SJCRH30 (cell line): ENCODE results near the gene LIX1. TPM values are rescaled to one million over a fixed set of nuclear protein-coding genes. Genes with fewer than 3 reads are reported as not detected.

Source experiments
- DNase-seq, 2 experiments: peaks; one replicate each; pipeline ENCODE4 v3.0.0-alpha.2; 2015 to 2020
- H3K27ac ChIP-seq: fragments of 250-450 bp; sonication (Bioruptor Pico); 2 replicates; pipeline ENCODE4 v1.5.1; 2020; ENCODE audit warnings: mild to moderate bottlenecking, moderate library complexity
- H3K27me3 ChIP-seq: fragments of 250-450 bp; sonication (Bioruptor Pico); 2 replicates; pipeline ENCODE4 v1.5.1; 2020; ENCODE audit warnings: mild to moderate bottlenecking, moderate library complexity
- H3K36me3 ChIP-seq: fragments of 250-450 bp; sonication (Bioruptor Pico); 2 replicates; pipeline ENCODE4 v1.5.1; 2020; ENCODE audit warnings: mild to moderate bottlenecking, moderate library complexity
- H3K4me1 ChIP-seq: fragments of 250-450 bp; sonication (Bioruptor Pico); 2 replicates; pipeline ENCODE4 v1.5.1; 2020; ENCODE audit warnings: mild to moderate bottlenecking, moderate library complexity
- H3K4me3 ChIP-seq: fragments of 250-450 bp; sonication (Bioruptor Pico); 2 replicates; pipeline ENCODE4 v1.5.1; 2020; ENCODE audit warnings: mild to moderate bottlenecking, moderate library complexity
- H3K9me3 ChIP-seq: fragments of 250-450 bp; sonication (Bioruptor Pico); replicated peaks from 2 replicates; pipeline ENCODE4 v1.5.1; 2020; ENCODE audit warnings: mild to moderate bottlenecking, moderate library complexity
- total RNA-seq: library from RNA; depleted of rRNA; stranded (reverse); fragments of >200 nt; shearing (Covaris generic); gene quantifications from 2 replicates; pipeline ENCODE4 v1.2.3, GENCODE V29; 2014

The LIX1 gene
- total RNA-seq, 1 experiment from 2014 or later = 0.04 TPM

- DNase-seq = peak; percentile 48 to 64
- no peaks in the 10 kb centered on the region for H3K36me3 ChIP-seq
- H3K4me3 ChIP-seq = peak overlapping the region; percentile 17
- H3K27me3 ChIP-seq = no peaks in the 10 kb centered on the region
- H3K27ac ChIP-seq = no peak overlapping the region; the same call in 1 of the 2 replicates
- 0 out of 2 replicates have a peak, but pooled peaks cover 4% of the 10 kb centered on the region for H3K4me1 ChIP-seq
- no peaks in the 10 kb centered on the region for H3K9me3 ChIP-seq
Measured at GRCh38 chr5:97102010-97102470, 40.4 kb downstream of the LIX1 start.

GRCh38 chr5:97101189-97101910 lies 41.1 kb downstream of the LIX1 start:
- DNase-seq = peak in 1 of 2 experiments; percentile 36
- H3K9me3 ChIP-seq = no peaks in the 10 kb centered on the region
- no peaks in the 10 kb centered on the region for H3K27me3 ChIP-seq
- peak overlapping the region; percentile 3; the same call in 1 of the 2 replicates for H3K27ac ChIP-seq
- H3K36me3 ChIP-seq = no peaks in the 10 kb centered on the region
- H3K4me1 ChIP-seq = 0 out of 2 replicates have a peak, but pooled peaks cover 4% of the 10 kb centered on the region
- H3K4me3 ChIP-seq = peak overlapping the region; percentile 17

GRCh38 chr5:97100476-97100875 lies 41.9 kb downstream of the LIX1 start:
- H3K4me1 ChIP-seq = 0 out of 2 replicates have a peak, but pooled peaks cover 4% of the 10 kb centered on the region
- H3K27ac ChIP-seq = no peak overlapping the region
- no peak overlapping the region for H3K4me3 ChIP-seq
- H3K36me3 ChIP-seq = no peaks in the 10 kb centered on the region
- H3K27me3 ChIP-seq = no peaks in the 10 kb centered on the region
- H3K9me3 ChIP-seq = no peaks in the 10 kb centered on the region
- DNase-seq = peak in 1 of 2 experiments; percentile 15

- no peak for DNase-seq
- Histone ChIP-seq H3K27me3 (no peaks in the 10 kb centered on the region), H3K27ac (no peak overlapping the region), H3K36me3 (no peaks in the 10 kb centered on the region), H3K9me3 (no peaks in the 10 kb centered on the region), H3K4me3 (no peak overlapping the region), H3K4me1 (0 out of 2 replicates have a peak, but pooled peaks cover 4% of the 10 kb centered on the region)
Measured at GRCh38 chr5:97098922-97099321, 43.5 kb downstream of the LIX1 start.

- Histone ChIP-seq H3K27me3 (no peaks in the 10 kb centered on the region), H3K27ac (no peak overlapping the region), H3K4me3 (no peak overlapping the region), H3K36me3 (no peaks in the 10 kb centered on the region), H3K4me1 (0 out of 2 replicates have a peak, but pooled peaks cover 3% of the 10 kb centered on the region), H3K9me3 (no peaks in the 10 kb centered on the region)
- no peak for DNase-seq
Measured at GRCh38 chr5:97097326-97098230, 44.8 kb downstream of the LIX1 start.

- H3K27ac ChIP-seq = no peak overlapping the region
- no peaks in the 10 kb centered on the region for H3K4me1 ChIP-seq
- H3K9me3 ChIP-seq = no peaks in the 10 kb centered on the region
- no peaks in the 10 kb centered on the region for H3K36me3 ChIP-seq
- no peak for DNase-seq
- no peak overlapping the region for H3K4me3 ChIP-seq
- H3K27me3 ChIP-seq = no peaks in the 10 kb centered on the region
Measured at GRCh38 chr5:97096846-97097245, 45.6 kb downstream of the LIX1 start.

GRCh38 chr5:97096191-97096590 lies 46.2 kb downstream of the LIX1 start:
- no peak for DNase-seq
- Histone ChIP-seq H3K9me3 (no peaks in the 10 kb centered on the region), H3K4me1 (no peaks in the 10 kb centered on the region), H3K27me3 (no peaks in the 10 kb centered on the region), H3K4me3 (no peak overlapping the region), H3K27ac (no peak overlapping the region), H3K36me3 (no peaks in the 10 kb centered on the region)

- H3K27ac ChIP-seq = no peak overlapping the region
- no peaks in the 10 kb centered on the region; the same call in 1 of the 2 replicates for H3K27me3 ChIP-seq
- no peaks in the 10 kb centered on the region for H3K9me3 ChIP-seq
- H3K36me3 ChIP-seq = no peaks in the 10 kb centered on the region
- no peaks in the 10 kb centered on the region for H3K4me1 ChIP-seq
- no peak for DNase-seq
- H3K4me3 ChIP-seq = no peak overlapping the region
Measured at GRCh38 chr5:97095318-97095732, 47.1 kb downstream of the LIX1 start.

- H3K27me3 ChIP-seq = no peaks in the 10 kb centered on the region; the same call in 1 of the 2 replicates
- no peak overlapping the region for H3K4me3 ChIP-seq
- DNase-seq = no peak
- no peaks in the 10 kb centered on the region for H3K4me1 ChIP-seq
- H3K36me3 ChIP-seq = no peaks in the 10 kb centered on the region
- no peak overlapping the region for H3K27ac ChIP-seq
- H3K9me3 ChIP-seq = no peaks in the 10 kb centered on the region
Measured at GRCh38 chr5:97094579-97095317, 47.7 kb downstream of the LIX1 start.

- DNase-seq = no peak
- no peak overlapping the region for H3K4me3 ChIP-seq
- no peaks in the 10 kb centered on the region for H3K9me3 ChIP-seq
- H3K27me3 ChIP-seq = no peaks in the 10 kb centered on the region; the same call in 1 of the 2 replicates
- no peaks in the 10 kb centered on the region for H3K36me3 ChIP-seq
- H3K27ac ChIP-seq = no peak overlapping the region
- H3K4me1 ChIP-seq = no peaks in the 10 kb centered on the region
Measured at GRCh38 chr5:97093193-97093592, 49.2 kb downstream of the LIX1 start.

- Histone ChIP-seq H3K9me3 (no peaks in the 10 kb centered on the region), H3K4me1 (no peaks in the 10 kb centered on the region), H3K27ac (no peak overlapping the region), H3K36me3 (no peaks in the 10 kb centered on the region), H3K27me3 (no peaks in the 10 kb centered on the region; the same call in 1 of the 2 replicates), H3K4me3 (no peak overlapping the region)
- DNase-seq = no peak
Measured at GRCh38 chr5:97090944-97091343, 51.5 kb downstream of the LIX1 start.

GRCh38 chr5:97089149-97089801 lies 53.1 kb downstream of the LIX1 start:
- Histone ChIP-seq H3K27me3 (no peaks in the 10 kb centered on the region; the same call in 1 of the 2 replicates), H3K27ac (no peak overlapping the region), H3K4me3 (no peak overlapping the region), H3K9me3 (no peaks in the 10 kb centered on the region), H3K36me3 (no peaks in the 10 kb centered on the region), H3K4me1 (no peaks in the 10 kb centered on the region)
- no peak for DNase-seq

GRCh38 chr5:97088774-97089148 lies 53.6 kb downstream of the LIX1 start:
- H3K36me3 ChIP-seq = no peaks in the 10 kb centered on the region
- no peaks in the 10 kb centered on the region; the same call in 1 of the 2 replicates for H3K27me3 ChIP-seq
- no peaks in the 10 kb centered on the region for H3K4me1 ChIP-seq
- no peak overlapping the region for H3K27ac ChIP-seq
- H3K9me3 ChIP-seq = no peaks in the 10 kb centered on the region
- DNase-seq = no peak
- H3K4me3 ChIP-seq = no peak overlapping the region

- H3K27ac ChIP-seq = no peak overlapping the region
- no peak for DNase-seq
- no peaks in the 10 kb centered on the region for H3K36me3 ChIP-seq
- H3K4me3 ChIP-seq = no peak overlapping the region
- no peaks in the 10 kb centered on the region for H3K4me1 ChIP-seq
- H3K27me3 ChIP-seq = no peaks in the 10 kb centered on the region; the same call in 1 of the 2 replicates
- H3K9me3 ChIP-seq = no peaks in the 10 kb centered on the region
Measured at GRCh38 chr5:97087138-97087537, 55.3 kb downstream of the LIX1 start.
